GM23248 (cell line): ENCODE data around the gene CCDC92.

Experiments
- EZH2 ChIP-seq: fragments of 200-600 bp; sonication (generic); IDR thresholded peaks from 2 replicates; pipeline ENCODE4 v1.6.1; 2018; ENCODE audit warnings: antibody characterized with exemption, mild to moderate bottlenecking; ENCODE audit not compliant: insufficient read depth, poor library complexity, severe bottlenecking
- EZH2phosphoT487 ChIP-seq: fragments of 200-600 bp; sonication (generic); IDR thresholded peaks from 2 replicates; pipeline ENCODE4 v1.6.1; 2018; ENCODE audit warnings: antibody characterized with exemption, moderate library complexity, mild to moderate bottlenecking, low read depth; ENCODE audit not compliant: insufficient read depth

DNA sequence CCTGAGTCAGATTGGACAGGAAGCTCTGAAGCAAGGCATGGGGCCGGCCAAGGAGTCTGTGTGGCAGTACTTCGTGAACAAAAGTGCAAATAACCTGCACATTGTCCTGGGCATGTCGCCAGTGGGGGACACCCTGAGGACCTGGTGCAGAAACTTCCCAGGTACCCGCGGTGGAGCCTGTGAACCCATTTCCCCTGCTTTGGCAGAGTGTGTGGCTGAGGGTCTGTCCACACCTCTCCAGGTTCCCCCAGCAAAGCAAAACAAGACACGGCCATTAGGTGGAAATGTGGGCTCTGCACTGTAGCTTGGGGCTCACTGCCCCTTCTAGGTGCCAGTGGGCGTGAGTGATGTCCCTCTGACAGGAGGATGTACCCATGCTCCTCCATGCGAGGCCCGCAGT, 79.4 kb downstream of the CCDC92 start:
- TF ChIP-seq EZH2 (no peak), EZH2phosphoT487 (no peak)
